ENCODE measurements around the gene MAD1L1.

DNA sequence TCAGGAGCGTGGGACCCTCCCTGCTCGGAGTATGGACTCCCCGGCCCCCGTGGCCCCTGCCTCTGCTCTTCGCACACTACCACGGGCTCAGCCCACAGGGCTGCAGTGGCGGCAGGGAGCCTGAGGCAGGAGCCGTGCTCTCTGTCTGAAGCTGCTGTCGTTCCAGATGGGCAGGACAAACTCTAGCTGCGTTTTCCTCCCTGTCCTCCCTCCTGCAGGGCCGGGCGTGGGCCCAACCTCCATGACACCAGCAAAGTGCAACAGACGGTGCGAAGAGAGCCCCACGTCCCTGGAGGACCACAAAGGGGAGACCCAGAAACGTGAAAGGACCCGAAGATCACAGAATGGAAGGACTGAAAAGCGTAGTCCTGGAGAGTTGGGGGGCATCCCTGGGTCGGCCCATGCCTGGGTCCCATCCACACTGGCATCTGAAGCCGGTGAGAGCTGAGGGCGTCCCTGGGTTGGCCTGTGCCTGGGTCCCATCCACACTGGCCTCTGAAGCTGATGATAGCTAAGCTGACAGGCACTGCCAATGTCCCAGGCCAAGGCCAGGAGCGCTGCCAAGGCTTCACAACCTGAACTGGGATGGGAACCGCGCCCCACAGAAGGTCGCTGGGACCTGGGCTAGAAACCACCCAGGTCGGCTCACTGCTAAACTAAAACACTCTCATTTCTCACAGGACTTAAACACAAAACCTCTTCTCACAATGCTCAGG is 267.0 kb downstream of the MAD1L1 start:
- TF ChIP-seq, protein P1, sequence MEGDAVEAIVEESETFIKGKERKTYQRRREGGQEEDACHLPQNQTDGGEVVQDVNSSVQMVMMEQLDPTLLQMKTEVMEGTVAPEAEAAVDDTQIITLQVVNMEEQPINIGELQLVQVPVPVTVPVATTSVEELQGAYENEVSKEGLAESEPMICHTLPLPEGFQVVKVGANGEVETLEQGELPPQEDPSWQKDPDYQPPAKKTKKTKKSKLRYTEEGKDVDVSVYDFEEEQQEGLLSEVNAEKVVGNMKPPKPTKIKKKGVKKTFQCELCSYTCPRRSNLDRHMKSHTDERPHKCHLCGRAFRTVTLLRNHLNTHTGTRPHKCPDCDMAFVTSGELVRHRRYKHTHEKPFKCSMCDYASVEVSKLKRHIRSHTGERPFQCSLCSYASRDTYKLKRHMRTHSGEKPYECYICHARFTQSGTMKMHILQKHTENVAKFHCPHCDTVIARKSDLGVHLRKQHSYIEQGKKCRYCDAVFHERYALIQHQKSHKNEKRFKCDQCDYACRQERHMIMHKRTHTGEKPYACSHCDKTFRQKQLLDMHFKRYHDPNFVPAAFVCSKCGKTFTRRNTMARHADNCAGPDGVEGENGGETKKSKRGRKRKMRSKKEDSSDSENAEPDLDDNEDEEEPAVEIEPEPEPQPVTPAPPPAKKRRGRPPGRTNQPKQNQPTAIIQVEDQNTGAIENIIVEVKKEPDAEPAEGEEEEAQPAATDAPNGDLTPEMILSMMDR (IDR thresholded peaks at IDR 0.05): no peak
- no peak for TF ChIP-seq POLR2AphosphoS5 (IDR thresholded peaks at IDR 0.05)
